Suppressor macrophage (primary cell): ENCODE results near the gene MYO1B.

ENCODE experiments used
- DNase-seq, 4 experiments: peaks; one replicate each; pipeline ENCODE4 v3.0.0-alpha.2; 2020 to 2022

MYO1B gene

GRCh38 chr2:191365089-191365488 is 119.9 kb downstream of the MYO1B start:
- DNase-seq = no peak

- DNase-seq = no peak
Observed at GRCh38 chr2:191366199-191366598, 121.0 kb downstream of the MYO1B start.

- no peak for DNase-seq
Observed at GRCh38 chr2:191369034-191369433, 123.8 kb downstream of the MYO1B start.

GRCh38 chr2:191374366-191374765 is 129.2 kb downstream of the MYO1B start:
- DNase-seq = peak in 1 of 4 experiments; percentile 14

- DNase-seq = no peak
Observed at GRCh38 chr2:191374939-191375338, 129.7 kb downstream of the MYO1B start.

- DNase-seq = peak; percentile 84 to 94 (median 91)
Observed at GRCh38 chr2:191376981-191377629, 131.9 kb downstream of the MYO1B start.

GRCh38 chr2:191379375-191379774 is 134.2 kb downstream of the MYO1B start:
- no peak for DNase-seq

- peak in 3 of 4 experiments; percentile 34 to 48 (median 40) for DNase-seq
Observed at GRCh38 chr2:191382801-191383200, 137.6 kb downstream of the MYO1B start.

GRCh38 chr2:191383486-191383885 is 138.3 kb downstream of the MYO1B start:
- DNase-seq = no peak

- DNase-seq = no peak
Observed at GRCh38 chr2:191384829-191385228, 139.6 kb downstream of the MYO1B start.

- peak; percentile 75 to 84 (median 79) for DNase-seq
Observed at GRCh38 chr2:191385416-191386160, 140.4 kb downstream of the MYO1B start.

GRCh38 chr2:191386938-191387536 is 141.8 kb downstream of the MYO1B start:
- no peak for DNase-seq

GRCh38 chr2:191389288-191389687 is 144.1 kb downstream of the MYO1B start:
- DNase-seq = no peak

- DNase-seq = no peak
Observed at GRCh38 chr2:191391171-191391570, 146.0 kb downstream of the MYO1B start.

- DNase-seq = no peak
Observed at GRCh38 chr2:191394043-191394442, 148.8 kb downstream of the MYO1B start.

GRCh38 chr2:191396794-191397193 is 151.6 kb downstream of the MYO1B start:
- DNase-seq = no peak

GRCh38 chr2:191399601-191400000 is 154.4 kb downstream of the MYO1B start:
- DNase-seq = no peak

GRCh38 chr2:191401287-191401686 is 156.1 kb downstream of the MYO1B start:
- DNase-seq = no peak

GRCh38 chr2:191402966-191403565 is 157.9 kb downstream of the MYO1B start:
- DNase-seq = no peak

GRCh38 chr2:191404568-191404991 is 159.4 kb downstream of the MYO1B start:
- DNase-seq = no peak

- DNase-seq = no peak
Observed at GRCh38 chr2:191405546-191405945, 160.3 kb downstream of the MYO1B start.

- DNase-seq = no peak
Observed at GRCh38 chr2:191410646-191411436, 165.6 kb downstream of the MYO1B start.
